HG02870 (cell line): Measurements from ENCODE around the gene PLOD1.
A peak's percentile ranks its signal among the peaks of the same experiment; 100 is the strongest.
"Not testable (repeated sequence)": the region's sequence is repeated elsewhere in the genome, so short reads cannot be mapped to it uniquely, and the experiment has no call there.

Experiments
- ATAC-seq: cut with Tn5 transposase; IDR thresholded peaks from one replicate; pipeline ENCODE4 v1.9.1; 2021; ENCODE audit warnings: mild to moderate bottlenecking, moderate library complexity; ENCODE audit not compliant: unreplicated experiment

The PLOD1 gene

GRCh38 chr1:11912000-11912399, 22.5 kb upstream of the PLOD1 start:
- no peak for ATAC-seq

GRCh38 chr1:11912482-11913216, 21.9 kb upstream of the PLOD1 start:
- not testable (repeated sequence) for ATAC-seq

GRCh38 chr1:11913291-11913690, 21.2 kb upstream of the PLOD1 start:
- no peak for ATAC-seq

- ATAC-seq, result no peak
Observed at GRCh38 chr1:11914024-11914423, 20.5 kb upstream of the PLOD1 start.

GRCh38 chr1:11918799-11919519, 15.6 kb upstream of the PLOD1 start:
- no peak for ATAC-seq

GRCh38 chr1:11919621-11920020, 14.9 kb upstream of the PLOD1 start:
- ATAC-seq, result no peak

GRCh38 chr1:11920239-11920903, 14.1 kb upstream of the PLOD1 start:
- no peak for ATAC-seq

GRCh38 chr1:11921022-11921421, 13.5 kb upstream of the PLOD1 start:
- no peak for ATAC-seq

GRCh38 chr1:11923069-11923826, 11.3 kb upstream of the PLOD1 start:
- ATAC-seq, result no peak

- ATAC-seq, result no peak
Observed at GRCh38 chr1:11923827-11924113, 10.7 kb upstream of the PLOD1 start.

GRCh38 chr1:11924334-11925195, 10.0 kb upstream of the PLOD1 start:
- ATAC-seq, result no peak

GRCh38 chr1:11925196-11925937, 9.2 kb upstream of the PLOD1 start:
- peak; percentile 23 for ATAC-seq

- peak; percentile 19 for ATAC-seq
Observed at GRCh38 chr1:11925938-11926292, 8.6 kb upstream of the PLOD1 start.

GRCh38 chr1:11927866-11928592, 6.5 kb upstream of the PLOD1 start:
- ATAC-seq, result no peak

GRCh38 chr1:11929849-11930248, 4.7 kb upstream of the PLOD1 start:
- ATAC-seq, result no peak

GRCh38 chr1:11930571-11931445, 3.7 kb upstream of the PLOD1 start:
- no peak for ATAC-seq

- no peak for ATAC-seq
Observed at GRCh38 chr1:11931845-11932244, 2.7 kb upstream of the PLOD1 start.

GRCh38 chr1:11935057-11935412, 518 bp downstream of the PLOD1 start:
- peak; percentile 9 for ATAC-seq
